Fibroblast of pulmonary artery (primary cell): ENCODE results near the gene GRIK3.

Source experiments
- DNase-seq: peaks from one replicate; pipeline ENCODE4 v3.0.0-alpha.2; 2010; ENCODE audit warnings: low read depth
- H3K4me3 ChIP-seq: replicated peaks from 2 replicates; pipeline ENCODE4 v1.5.1; 2011; ENCODE audit warnings: low read depth, mild to moderate bottlenecking, control low read depth, low read length, moderate library complexity
- TF ChIP-seq, protein P1 (sequence below): IDR thresholded peaks from 2 replicates; pipeline ENCODE4 v1.5.1; 2011; ENCODE audit warnings: mild to moderate bottlenecking, control low read depth, low read length, inconsistent platforms; ENCODE audit errors: missing control alignments

Gene GRIK3

DNA sequence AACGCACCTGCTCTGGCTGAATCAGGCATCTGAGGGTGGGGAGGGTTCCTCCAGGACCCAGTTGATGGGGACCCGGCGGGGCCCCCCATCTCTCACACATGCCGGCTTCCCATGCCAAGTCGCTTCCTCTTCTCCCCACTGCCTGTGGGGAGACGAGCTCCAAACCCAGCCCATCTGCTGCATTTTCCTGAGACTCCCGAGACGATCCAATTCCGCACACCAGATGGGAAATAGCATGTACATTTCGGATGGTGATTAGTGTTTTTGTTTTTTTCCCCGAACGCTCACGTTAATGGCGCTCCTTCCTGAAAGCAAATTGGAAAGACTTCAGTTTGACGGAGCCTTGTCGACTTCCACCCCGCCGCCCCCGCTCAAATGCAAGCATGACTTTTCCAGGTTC is 13.2 kb upstream of the GRIK3 start:
- H3K4me3 ChIP-seq: no peak overlapping the region
- no peak for DNase-seq
- TF ChIP-seq, protein P1, sequence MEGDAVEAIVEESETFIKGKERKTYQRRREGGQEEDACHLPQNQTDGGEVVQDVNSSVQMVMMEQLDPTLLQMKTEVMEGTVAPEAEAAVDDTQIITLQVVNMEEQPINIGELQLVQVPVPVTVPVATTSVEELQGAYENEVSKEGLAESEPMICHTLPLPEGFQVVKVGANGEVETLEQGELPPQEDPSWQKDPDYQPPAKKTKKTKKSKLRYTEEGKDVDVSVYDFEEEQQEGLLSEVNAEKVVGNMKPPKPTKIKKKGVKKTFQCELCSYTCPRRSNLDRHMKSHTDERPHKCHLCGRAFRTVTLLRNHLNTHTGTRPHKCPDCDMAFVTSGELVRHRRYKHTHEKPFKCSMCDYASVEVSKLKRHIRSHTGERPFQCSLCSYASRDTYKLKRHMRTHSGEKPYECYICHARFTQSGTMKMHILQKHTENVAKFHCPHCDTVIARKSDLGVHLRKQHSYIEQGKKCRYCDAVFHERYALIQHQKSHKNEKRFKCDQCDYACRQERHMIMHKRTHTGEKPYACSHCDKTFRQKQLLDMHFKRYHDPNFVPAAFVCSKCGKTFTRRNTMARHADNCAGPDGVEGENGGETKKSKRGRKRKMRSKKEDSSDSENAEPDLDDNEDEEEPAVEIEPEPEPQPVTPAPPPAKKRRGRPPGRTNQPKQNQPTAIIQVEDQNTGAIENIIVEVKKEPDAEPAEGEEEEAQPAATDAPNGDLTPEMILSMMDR: no peak

- no peak overlapping the region for H3K4me3 ChIP-seq
- TF ChIP-seq, protein P1: no peak
- DNase-seq: no peak
Measured at GRCh38 chr1:37043101-37043500, 8.8 kb upstream of the GRIK3 start.

DNA sequence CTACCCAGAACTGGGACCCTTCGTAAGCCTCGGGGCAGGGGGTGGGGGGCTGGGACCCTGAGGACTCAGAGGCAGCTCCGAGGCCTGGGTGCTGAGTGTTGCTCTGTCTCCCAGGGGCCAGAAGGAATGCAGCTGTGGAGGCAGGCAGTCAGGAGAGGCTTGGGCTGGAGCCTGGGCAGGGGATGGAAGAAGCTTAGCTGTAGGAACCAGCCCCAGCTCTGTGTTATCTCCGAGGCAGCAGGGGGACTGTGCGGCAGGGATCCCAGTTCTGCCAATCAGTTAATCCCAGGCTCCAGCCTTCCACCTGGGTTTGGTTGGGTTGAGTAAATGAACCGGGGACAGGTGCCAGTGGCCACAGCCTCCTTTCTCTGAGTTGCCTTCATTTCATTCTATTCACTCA is 8.2 kb upstream of the GRIK3 start:
- TF ChIP-seq, protein P1: no peak
- no peak overlapping the region for H3K4me3 ChIP-seq
- no peak for DNase-seq

GRCh38 chr1:37041483-37041882 is 7.2 kb upstream of the GRIK3 start:
- no peak for DNase-seq
- no peak overlapping the region for H3K4me3 ChIP-seq
- TF ChIP-seq, protein P1: no peak

GRCh38 chr1:37040773-37041172 is 6.5 kb upstream of the GRIK3 start:
- DNase-seq: no peak
- TF ChIP-seq, protein P1: no peak

GRCh38 chr1:37040261-37040660 is 5.9 kb upstream of the GRIK3 start:
- TF ChIP-seq, protein P1: no peak
- no peak for DNase-seq
- no peak overlapping the region for H3K4me3 ChIP-seq

More at GRCh38 chr1:37040773-37041172, 6.5 kb upstream of the GRIK3 start:
- no peak overlapping the region for H3K4me3 ChIP-seq

- no peak overlapping the region for H3K4me3 ChIP-seq
- TF ChIP-seq, protein P1: no peak
- DNase-seq: no peak
Measured at GRCh38 chr1:37038227-37039093, 4.1 kb upstream of the GRIK3 start.
